Heart left ventricle (tissue), 16 donors: ENCODE results near the gene CD40. TPM values are rescaled to one million over a fixed set of nuclear protein-coding genes. Genes with fewer than 3 reads are reported as not detected.
A peak's percentile ranks its signal among the peaks of the same experiment; 100 is the strongest.

Experiments
- ATAC-seq, 4 donors: fragments of 200-7000 bp; cut with Tn5 transposase; one replicate each; pipeline ENCODE4 v1.9.1; 2020 to 2022; ENCODE audit warnings: moderate library complexity in 4 of 4, mild to moderate bottlenecking in 3 of 4, moderate number of reproducible peaks in 1 of 4
- DNase-seq, 5 donors: peaks; one replicate each; pipeline ENCODE4 v3.0.0-alpha.2; 2020
- H3K27ac ChIP-seq, 12 donors: fragments of 200-600 bp; sonication (generic) in 4 of 12; one replicate each; pipeline versions ENCODE4 v1.5.0 to v1.8.0; 2016 to 2022; ENCODE audit warnings: mild to moderate bottlenecking in 2 of 12
- H3K27me3 ChIP-seq, 9 donors: fragments of 200-600 bp; sonication (generic) in 2 of 9; one replicate each; pipeline versions ENCODE4 v1.5.1 to v1.8.0; 2016 to 2022; ENCODE audit warnings: mild to moderate bottlenecking in 3 of 9
- H3K36me3 ChIP-seq, 9 donors: fragments of 200-600 bp; sonication (generic) in 2 of 9; one replicate each; pipeline versions ENCODE4 v1.5.0 to v1.8.0; 2018 to 2022; ENCODE audit warnings: mild to moderate bottlenecking in 2 of 9
- H3K4me1 ChIP-seq, 12 donors: fragments of 200-600 bp; sonication (generic) in 4 of 12; one replicate each; pipeline versions ENCODE4 v1.5.0 to v1.8.0; 2016 to 2022; ENCODE audit warnings: mild to moderate bottlenecking in 3 of 12
- H3K4me3 ChIP-seq, 12 donors: fragments of 200-600 bp; sonication (generic) in 4 of 12; one replicate each; pipeline versions ENCODE4 v1.5.0 to v1.8.0; 2017 to 2022; ENCODE audit warnings: mild to moderate bottlenecking in 9 of 12, moderate library complexity in 4 of 12
- H3K9me3 ChIP-seq, 12 donors: fragments of 200-600 bp; sonication (generic) in 4 of 12; one replicate each; pipeline versions ENCODE4 v1.5.0 to v1.8.0; 2016 to 2022; ENCODE audit warnings: mild to moderate bottlenecking in 1 of 12
- CTCF ChIP-seq, 12 donors: fragments of 200-600 bp; sonication (generic) in 4 of 12; IDR thresholded peaks; one replicate each; pipeline versions ENCODE4 v1.5.0 to v1.8.0; 2018 to 2022; ENCODE audit warnings: antibody characterized with exemption in 12 of 12, mild to moderate bottlenecking in 5 of 12
- POLR2A ChIP-seq, 2 donors: fragments of 450-650 bp; IDR thresholded peaks; one replicate each; pipeline ENCODE4 v1.6.1; 2017; ENCODE audit warnings: antibody characterized with exemption in 2 of 2, mild to moderate bottlenecking in 2 of 2, moderate library complexity in 2 of 2
- WGBS, 4 donors: extraction: QIAGEN DNeasy Blood & Tissue Kit in 2 of 4; methylation state at CpG; one replicate each; pipeline versions ENCODE4 v1.1.5 to v1.1.7; 2013 to 2018; 5-methylcytosine and 5-hydroxymethylcytosine counted together
- intact Hi-C, 10 donors: fragments of 100-400 bp; cut with DNase I; formaldehyde crosslinking; loops; one replicate each; pipeline versions ENCODE4 v1.11.1 to v1.14.2; 2022
- polyA plus RNA-seq, 2 donors: library from polyadenylated mRNA; stranded (reverse); fragments of 200-250 nt; gene quantifications; one replicate each; pipeline ENCODE4 v1.2.3, GENCODE V29; 2013
- total RNA-seq, 9 donors: library from RNA; depleted of rRNA in 2 of 9; stranded (reverse); fragments of >200 nt in 2 of 9; fragmentation: NEBNext Ultra II Directional in 3 of 9; extraction: Animal tissue kit (Norgen Biotek cat#: 25700) in 3 of 9; gene quantifications; one replicate each; pipeline versions ENCODE4 v1.1.0 to v1.2.4, GENCODE V29; 2016 to 2023
- donor health status: ischemic (EF 13 %, LVEDD 7.1; RV severe dilation, severe dysfunction).
- donor health status: healthy with polysubstance abuse.
- donor health status: DM: no; HTN: yes; CAD: no.
- donor health status: DM: no; HTN: no; CAD: no.
- donor health status: ischemic (EF 25% LVEDD 6.9; RV normal size, moderate dysfunction).
- donor health status: ischemic (EF 25% LVEDD 5.7; RV mildly dilated, moderate dysfunction).
- donor health status: healthy.
- donor health status: DM: yes; HTN: yes; CAD: no.
- donor health status: ischemic (EF 35%, LVEDD 5.7; RV mildly dilated, moderate dysfunction).
- donor health status: nonischemic (EF 11% LVEDD 7.7; RV severe dilation, severe dysfunction).
- donor health status: DM: yes; HTN: yes; CAD: no.
- donor health status: PGD.
- donor health status: ischemic (EF 29% LVEDD 5.4; RV normal size, mild dysfunction).
- donor health status: nonischemic (EF 23%, LVEDD 6.1; RV moderate dilation, normal function).

CD40 gene
- total and polyA plus RNA-seq, 11 donors, result 3.5 to 38.3 (median 5.5) TPM

GRCh38 chr20:46083531-46084061 lies 34.5 kb upstream of the CD40 start:
- intact Hi-C loops, result loop anchor here in 3 of 10 donors (10.0 kb wide), 2 partner anchors 59 to 109 kb away; partner anchors contain the start of genes SLC12A5 (in 2 of the 3) and ZNF335 (in 1 of the 3)
- H3K9me3 ChIP-seq, result no peaks in the 10 kb centered on the region
- TF ChIP-seq POLR2A (IDR thresholded peaks at IDR 0.05), result no peak
- no peak for TF ChIP-seq CTCF (IDR thresholded peaks at IDR 0.05)
- ATAC-seq (no peak), DNase-seq (no peak)
- H3K27me3 ChIP-seq, result no peaks in the 10 kb centered on the region
- 97 to 100% (median 98%) methylated on average over 1 of the region's 1 CpG for WGBS, 4 donors
- H3K4me3 ChIP-seq, result no peak overlapping the region
- H3K4me1 ChIP-seq, result peaks cover 6 to 89% (median 79%) of the 10 kb centered on the region in 12 donors
- peak overlapping the region in 1 of 12 donors; percentile 9 for H3K27ac ChIP-seq
- H3K36me3 ChIP-seq, result peaks cover 0 to 18% (median 10%) of the 10 kb centered on the region in 9 donors

GRCh38 chr20:46084805-46085178 lies 33.3 kb upstream of the CD40 start:
- Histone ChIP-seq H3K4me3 (no peak overlapping the region), H3K9me3 (no peaks in the 10 kb centered on the region), H3K27ac (peak overlapping the region in 1 of 12 donors; percentile 19), H3K4me1 (peaks cover 6 to 89% (median 82%) of the 10 kb centered on the region in 12 donors), H3K27me3 (no peaks in the 10 kb centered on the region), H3K36me3 (peaks cover 0 to 8% (median 0%) of the 10 kb centered on the region in 9 donors)
- TF ChIP-seq CTCF (IDR thresholded peaks at IDR 0.05) (no peak), POLR2A (IDR thresholded peaks at IDR 0.05) (no peak)
- ATAC-seq, result no peak
- WGBS, 4 donors, result 75 to 81% (median 78%) methylated on average over 3 of the region's 3 CpGs
- no peak for DNase-seq
- intact Hi-C loops, result loop anchor here in 5 of 10 donors (5.0 to 10.0 kb wide), 3 partner anchors 60 to 110 kb away; partner anchors contain the start of genes SLC12A5 (in 2 of the 5) and ZNF335 (in 1 of the 5)

GRCh38 chr20:46085179-46085851 lies 32.8 kb upstream of the CD40 start:
- H3K27me3 ChIP-seq, result no peaks in the 10 kb centered on the region
- ATAC-seq (no peak), DNase-seq (no peak)
- peaks cover 6 to 88% (median 83%) of the 10 kb centered on the region in 12 donors for H3K4me1 ChIP-seq
- intact Hi-C loops, result loop anchor here in 5 of 10 donors (5.0 to 10.0 kb wide), 3 partner anchors 61 to 111 kb away; partner anchors contain the start of genes SLC12A5 (in 2 of the 5) and ZNF335 (in 1 of the 5)
- H3K36me3 ChIP-seq, result peaks cover 0 to 8% (median 0%) of the 10 kb centered on the region in 9 donors
- peak overlapping the region in 1 of 12 donors; percentile 19 for H3K27ac ChIP-seq
- TF ChIP-seq CTCF (IDR thresholded peaks at IDR 0.05) (no peak), POLR2A (IDR thresholded peaks at IDR 0.05) (no peak)
- H3K4me3 ChIP-seq, result no peak overlapping the region
- H3K9me3 ChIP-seq, result no peaks in the 10 kb centered on the region
- 49 to 54% (median 52%) methylated on average over 4 of the region's 4 CpGs for WGBS, 4 donors

GRCh38 chr20:46087161-46087560 lies 31.0 kb upstream of the CD40 start:
- Histone ChIP-seq H3K9me3 (no peaks in the 10 kb centered on the region), H3K4me1 (peaks cover 6 to 75% (median 71%) of the 10 kb centered on the region in 12 donors), H3K4me3 (peak overlapping the region in 3 of 12 donors; percentile 7 to 96 (median 72)), H3K27me3 (no peaks in the 10 kb centered on the region), H3K36me3 (peaks cover 0 to 8% (median 0%) of the 10 kb centered on the region in 9 donors), H3K27ac (no peak overlapping the region)
- 64 to 72% (median 65%) methylated on average over 8 of the region's 8 CpGs for WGBS, 4 donors
- ATAC-seq (no peak), DNase-seq (no peak)
- intact Hi-C loops, result loop anchor here in 5 of 10 donors (5.0 to 10.0 kb wide), 3 partner anchors 62 to 112 kb away; partner anchors contain the start of genes SLC12A5 (in 2 of the 5) and ZNF335 (in 1 of the 5)
- TF ChIP-seq CTCF (IDR thresholded peaks at IDR 0.05) (peak in 7 of 12 donors; percentile 16 to 55 (median 35)), POLR2A (IDR thresholded peaks at IDR 0.05) (no peak)
